ENCODE data around the gene CDKL1.
A peak's percentile ranks its signal among the peaks of the same experiment; 100 is the strongest.

Gene CDKL1

DNA sequence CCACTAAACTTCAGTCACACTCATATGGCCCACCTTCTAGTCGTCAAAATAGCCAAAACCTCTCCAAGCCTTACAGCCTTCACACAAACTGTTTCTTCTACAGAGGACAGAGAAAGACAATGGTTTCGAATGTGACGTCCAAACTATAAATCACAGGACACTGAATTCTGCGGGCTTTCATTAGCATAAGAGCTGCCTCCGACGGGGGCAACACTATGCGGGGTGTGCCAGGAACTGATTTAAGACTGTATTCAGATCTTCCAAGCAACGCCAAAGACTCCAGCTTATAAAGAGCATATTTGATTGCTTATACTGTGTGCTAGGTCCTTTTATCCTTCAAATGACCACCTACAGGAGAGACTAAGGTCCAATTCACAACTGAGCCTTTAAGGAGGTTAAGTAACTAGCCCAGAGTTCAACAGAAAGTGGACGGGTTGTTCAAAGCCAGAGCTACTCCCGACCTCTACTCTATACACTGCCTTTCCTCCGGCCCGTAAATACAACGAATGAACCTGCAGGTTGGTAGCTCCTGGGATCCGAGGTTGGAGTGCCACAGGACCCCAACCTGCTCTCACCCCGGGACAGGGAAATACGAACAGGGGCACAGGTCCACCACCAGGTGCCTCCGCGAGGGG is 85.2 kb downstream of the CDKL1 start:
- TF ChIP-seq, protein P1, sequence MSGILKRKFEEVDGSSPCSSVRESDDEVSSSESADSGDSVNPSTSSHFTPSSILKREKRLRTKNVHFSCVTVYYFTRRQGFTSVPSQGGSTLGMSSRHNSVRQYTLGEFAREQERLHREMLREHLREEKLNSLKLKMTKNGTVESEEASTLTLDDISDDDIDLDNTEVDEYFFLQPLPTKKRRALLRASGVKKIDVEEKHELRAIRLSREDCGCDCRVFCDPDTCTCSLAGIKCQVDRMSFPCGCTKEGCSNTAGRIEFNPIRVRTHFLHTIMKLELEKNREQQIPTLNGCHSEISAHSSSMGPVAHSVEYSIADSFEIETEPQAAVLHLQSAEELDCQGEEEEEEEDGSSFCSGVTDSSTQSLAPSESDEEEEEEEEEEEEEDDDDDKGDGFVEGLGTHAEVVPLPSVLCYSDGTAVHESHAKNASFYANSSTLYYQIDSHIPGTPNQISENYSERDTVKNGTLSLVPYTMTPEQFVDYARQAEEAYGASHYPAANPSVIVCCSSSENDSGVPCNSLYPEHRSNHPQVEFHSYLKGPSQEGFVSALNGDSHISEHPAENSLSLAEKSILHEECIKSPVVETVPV (CRISPR knock-in tag; IDR thresholded peaks at IDR 0.05): no peak
- no peak for TF ChIP-seq TCF4 (CRISPR knock-in tag; IDR thresholded peaks at IDR 0.05; ENCODE audit: borderline replicate concordance)
- TF ChIP-seq ZNF70 (CRISPR knock-in tag; IDR thresholded peaks at IDR 0.05): no peak
- no peak for TF ChIP-seq TOX (CRISPR knock-in tag; IDR thresholded peaks at IDR 0.05; ENCODE audit: borderline replicate concordance)
- no peak for TF ChIP-seq ZNF8 (CRISPR knock-in tag; IDR thresholded peaks at IDR 0.05)
- no peak for TF ChIP-seq ZNF565 (CRISPR knock-in tag; conservative IDR thresholded peaks at IDR 0.05; ENCODE audit: low read depth)
- TF ChIP-seq BACH2 (CRISPR knock-in tag; IDR thresholded peaks at IDR 0.05; ENCODE audit: borderline replicate concordance): no peak
- no peak for TF ChIP-seq PPARA (CRISPR knock-in tag; IDR thresholded peaks at IDR 0.05; ENCODE audit: borderline replicate concordance)
- TF ChIP-seq ZFP30 (CRISPR knock-in tag; IDR thresholded peaks at IDR 0.05): no peak
- ATAC-seq: peak; percentile 8

DNA sequence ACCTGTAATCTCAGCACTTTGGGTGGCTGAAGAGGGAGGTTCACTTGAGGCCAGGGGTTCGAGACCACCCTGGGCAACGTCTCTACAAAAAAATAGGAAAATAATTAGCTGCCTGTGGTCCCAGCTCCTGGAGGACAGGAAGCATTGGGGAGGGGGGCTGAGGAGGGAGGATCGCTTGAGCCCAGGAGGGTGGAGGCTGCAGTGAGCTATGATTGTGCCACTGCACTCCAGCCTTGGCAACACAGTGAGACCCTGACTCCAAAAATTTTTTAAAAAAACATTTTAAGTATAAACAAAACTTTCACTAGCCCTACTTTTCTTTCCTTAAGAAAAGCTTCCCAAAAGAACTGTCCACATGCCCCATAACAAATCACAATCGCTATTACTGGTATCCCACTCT is 86.2 kb downstream of the CDKL1 start:
- ATAC-seq: no peak
- no peak for TF ChIP-seq ZFP3 (CRISPR knock-in tag; IDR thresholded peaks at IDR 0.05)
- no peak for TF ChIP-seq RARB (CRISPR knock-in tag; IDR thresholded peaks at IDR 0.05)
- TF ChIP-seq, protein P2, sequence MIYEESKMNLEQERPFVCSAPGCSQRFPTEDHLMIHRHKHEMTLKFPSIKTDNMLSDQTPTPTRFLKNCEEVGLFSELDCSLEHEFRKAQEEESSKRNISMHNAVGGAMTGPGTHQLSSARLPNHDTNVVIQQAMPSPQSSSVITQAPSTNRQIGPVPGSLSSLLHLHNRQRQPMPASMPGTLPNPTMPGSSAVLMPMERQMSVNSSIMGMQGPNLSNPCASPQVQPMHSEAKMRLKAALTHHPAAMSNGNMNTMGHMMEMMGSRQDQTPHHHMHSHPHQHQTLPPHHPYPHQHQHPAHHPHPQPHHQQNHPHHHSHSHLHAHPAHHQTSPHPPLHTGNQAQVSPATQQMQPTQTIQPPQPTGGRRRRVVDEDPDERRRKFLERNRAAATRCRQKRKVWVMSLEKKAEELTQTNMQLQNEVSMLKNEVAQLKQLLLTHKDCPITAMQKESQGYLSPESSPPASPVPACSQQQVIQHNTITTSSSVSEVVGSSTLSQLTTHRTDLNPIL (CRISPR knock-in tag; IDR thresholded peaks at IDR 0.05; ENCODE audit: low read depth): no peak
- TF ChIP-seq, protein P3, sequence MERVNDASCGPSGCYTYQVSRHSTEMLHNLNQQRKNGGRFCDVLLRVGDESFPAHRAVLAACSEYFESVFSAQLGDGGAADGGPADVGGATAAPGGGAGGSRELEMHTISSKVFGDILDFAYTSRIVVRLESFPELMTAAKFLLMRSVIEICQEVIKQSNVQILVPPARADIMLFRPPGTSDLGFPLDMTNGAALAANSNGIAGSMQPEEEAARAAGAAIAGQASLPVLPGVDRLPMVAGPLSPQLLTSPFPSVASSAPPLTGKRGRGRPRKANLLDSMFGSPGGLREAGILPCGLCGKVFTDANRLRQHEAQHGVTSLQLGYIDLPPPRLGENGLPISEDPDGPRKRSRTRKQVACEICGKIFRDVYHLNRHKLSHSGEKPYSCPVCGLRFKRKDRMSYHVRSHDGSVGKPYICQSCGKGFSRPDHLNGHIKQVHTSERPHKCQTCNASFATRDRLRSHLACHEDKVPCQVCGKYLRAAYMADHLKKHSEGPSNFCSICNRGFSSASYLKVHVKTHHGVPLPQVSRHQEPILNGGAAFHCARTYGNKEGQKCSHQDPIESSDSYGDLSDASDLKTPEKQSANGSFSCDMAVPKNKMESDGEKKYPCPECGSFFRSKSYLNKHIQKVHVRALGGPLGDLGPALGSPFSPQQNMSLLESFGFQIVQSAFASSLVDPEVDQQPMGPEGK (CRISPR knock-in tag; IDR thresholded peaks at IDR 0.05; ENCODE audit: borderline replicate concordance): no peak
- TF ChIP-seq ESRRG (CRISPR knock-in tag; IDR thresholded peaks at IDR 0.05): no peak
- TF ChIP-seq TOX (CRISPR knock-in tag; IDR thresholded peaks at IDR 0.05; ENCODE audit: borderline replicate concordance): no peak
- TF ChIP-seq, protein P4, sequence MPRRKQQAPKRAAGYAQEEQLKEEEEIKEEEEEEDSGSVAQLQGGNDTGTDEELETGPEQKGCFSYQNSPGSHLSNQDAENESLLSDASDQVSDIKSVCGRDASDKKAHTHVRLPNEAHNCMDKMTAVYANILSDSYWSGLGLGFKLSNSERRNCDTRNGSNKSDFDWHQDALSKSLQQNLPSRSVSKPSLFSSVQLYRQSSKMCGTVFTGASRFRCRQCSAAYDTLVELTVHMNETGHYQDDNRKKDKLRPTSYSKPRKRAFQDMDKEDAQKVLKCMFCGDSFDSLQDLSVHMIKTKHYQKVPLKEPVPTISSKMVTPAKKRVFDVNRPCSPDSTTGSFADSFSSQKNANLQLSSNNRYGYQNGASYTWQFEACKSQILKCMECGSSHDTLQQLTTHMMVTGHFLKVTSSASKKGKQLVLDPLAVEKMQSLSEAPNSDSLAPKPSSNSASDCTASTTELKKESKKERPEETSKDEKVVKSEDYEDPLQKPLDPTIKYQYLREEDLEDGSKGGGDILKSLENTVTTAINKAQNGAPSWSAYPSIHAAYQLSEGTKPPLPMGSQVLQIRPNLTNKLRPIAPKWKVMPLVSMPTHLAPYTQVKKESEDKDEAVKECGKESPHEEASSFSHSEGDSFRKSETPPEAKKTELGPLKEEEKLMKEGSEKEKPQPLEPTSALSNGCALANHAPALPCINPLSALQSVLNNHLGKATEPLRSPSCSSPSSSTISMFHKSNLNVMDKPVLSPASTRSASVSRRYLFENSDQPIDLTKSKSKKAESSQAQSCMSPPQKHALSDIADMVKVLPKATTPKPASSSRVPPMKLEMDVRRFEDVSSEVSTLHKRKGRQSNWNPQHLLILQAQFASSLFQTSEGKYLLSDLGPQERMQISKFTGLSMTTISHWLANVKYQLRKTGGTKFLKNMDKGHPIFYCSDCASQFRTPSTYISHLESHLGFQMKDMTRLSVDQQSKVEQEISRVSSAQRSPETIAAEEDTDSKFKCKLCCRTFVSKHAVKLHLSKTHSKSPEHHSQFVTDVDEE (CRISPR knock-in tag; IDR thresholded peaks at IDR 0.05): no peak
- no peak for TF ChIP-seq ZNF70 (CRISPR knock-in tag; IDR thresholded peaks at IDR 0.05)
- no peak for TF ChIP-seq SNAI2 (CRISPR knock-in tag; IDR thresholded peaks at IDR 0.05)
- TF ChIP-seq ZFP30 (CRISPR knock-in tag; IDR thresholded peaks at IDR 0.05): no peak
- TF ChIP-seq GLIS3 (CRISPR knock-in tag; IDR thresholded peaks at IDR 0.05): no peak
- no peak for TF ChIP-seq ISL1 (CRISPR knock-in tag; IDR thresholded peaks at IDR 0.05)
- no peak for TF ChIP-seq OSR1 (CRISPR knock-in tag; IDR thresholded peaks at IDR 0.05)
- no peak for TF ChIP-seq ZNF565 (CRISPR knock-in tag; conservative IDR thresholded peaks at IDR 0.05; ENCODE audit: low read depth)

DNA sequence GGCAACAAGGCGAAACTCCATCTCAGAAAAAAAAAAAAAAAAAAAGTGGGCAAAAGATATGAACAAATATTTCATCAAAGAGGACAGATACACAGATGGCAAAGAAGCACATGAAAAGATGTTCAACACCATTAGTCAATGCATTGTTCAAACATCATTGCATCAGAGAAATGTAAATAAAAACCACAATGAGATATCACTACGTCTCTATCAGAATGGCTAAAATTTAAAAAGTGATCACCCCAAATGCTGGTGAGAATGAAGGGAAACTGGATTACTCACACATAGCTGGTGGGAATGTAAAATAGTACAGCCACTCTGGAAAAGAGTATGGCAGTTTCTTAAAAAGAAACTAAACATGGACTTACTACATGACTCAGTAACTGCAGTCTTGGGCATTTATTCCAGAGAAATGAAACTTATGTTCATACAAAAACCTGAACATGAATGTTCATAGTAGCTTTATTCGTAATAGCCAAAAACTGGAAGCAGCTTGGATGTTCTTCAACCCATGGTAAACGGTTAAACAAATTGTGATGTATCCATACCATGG is 88.2 kb downstream of the CDKL1 start:
- no peak for ATAC-seq
- TF ChIP-seq ISL1 (CRISPR knock-in tag; IDR thresholded peaks at IDR 0.05): no peak
- no peak for TF ChIP-seq GLIS3 (CRISPR knock-in tag; IDR thresholded peaks at IDR 0.05)
- TF ChIP-seq PPARA (CRISPR knock-in tag; IDR thresholded peaks at IDR 0.05; ENCODE audit: borderline replicate concordance): no peak
- TF ChIP-seq TOX (CRISPR knock-in tag; IDR thresholded peaks at IDR 0.05; ENCODE audit: borderline replicate concordance): no peak
- TF ChIP-seq, protein P3 (CRISPR knock-in tag; IDR thresholded peaks at IDR 0.05; ENCODE audit: borderline replicate concordance): no peak
- TF ChIP-seq OSR1 (CRISPR knock-in tag; IDR thresholded peaks at IDR 0.05): no peak
- no peak for TF ChIP-seq ARNTL (CRISPR knock-in tag; IDR thresholded peaks at IDR 0.05; ENCODE audit: borderline replicate concordance, low read depth)
- no peak for TF ChIP-seq ZNF565 (CRISPR knock-in tag; conservative IDR thresholded peaks at IDR 0.05; ENCODE audit: low read depth)
- TF ChIP-seq CSDC2 (CRISPR knock-in tag; IDR thresholded peaks at IDR 0.05): no peak
- TF ChIP-seq ZC3H10 (CRISPR knock-in tag; IDR thresholded peaks at IDR 0.05): no peak
- TF ChIP-seq, protein P2 (CRISPR knock-in tag; IDR thresholded peaks at IDR 0.05; ENCODE audit: low read depth): no peak
- TF ChIP-seq ZNF8 (CRISPR knock-in tag; IDR thresholded peaks at IDR 0.05): no peak
- TF ChIP-seq TCF4 (CRISPR knock-in tag; IDR thresholded peaks at IDR 0.05; ENCODE audit: borderline replicate concordance): no peak
- TF ChIP-seq, protein P5, sequence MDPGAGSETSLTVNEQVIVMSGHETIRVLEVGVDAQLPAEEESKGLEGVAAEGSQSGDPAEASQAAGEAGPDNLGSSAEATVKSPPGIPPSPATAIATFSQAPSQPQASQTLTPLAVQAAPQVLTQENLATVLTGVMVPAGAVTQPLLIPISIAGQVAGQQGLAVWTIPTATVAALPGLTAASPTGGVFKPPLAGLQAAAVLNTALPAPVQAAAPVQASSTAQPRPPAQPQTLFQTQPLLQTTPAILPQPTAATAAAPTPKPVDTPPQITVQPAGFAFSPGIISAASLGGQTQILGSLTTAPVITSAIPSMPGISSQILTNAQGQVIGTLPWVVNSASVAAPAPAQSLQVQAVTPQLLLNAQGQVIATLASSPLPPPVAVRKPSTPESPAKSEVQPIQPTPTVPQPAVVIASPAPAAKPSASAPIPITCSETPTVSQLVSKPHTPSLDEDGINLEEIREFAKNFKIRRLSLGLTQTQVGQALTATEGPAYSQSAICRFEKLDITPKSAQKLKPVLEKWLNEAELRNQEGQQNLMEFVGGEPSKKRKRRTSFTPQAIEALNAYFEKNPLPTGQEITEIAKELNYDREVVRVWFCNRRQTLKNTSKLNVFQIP (CRISPR knock-in tag; IDR thresholded peaks at IDR 0.05; ENCODE audit: borderline replicate concordance, low read depth): no peak
- no peak for TF ChIP-seq SNAI2 (CRISPR knock-in tag; IDR thresholded peaks at IDR 0.05)
- no peak for TF ChIP-seq ZNF70 (CRISPR knock-in tag; IDR thresholded peaks at IDR 0.05)
- TF ChIP-seq BACH2 (CRISPR knock-in tag; IDR thresholded peaks at IDR 0.05; ENCODE audit: borderline replicate concordance): no peak
- TF ChIP-seq RARB (CRISPR knock-in tag; IDR thresholded peaks at IDR 0.05): no peak

All from SK-N-SH treated with all-trans-retinoic acid at 6 μM for 48 hours (cell line).